HG03097 (cell line): ENCODE results near the gene CTSD.

ENCODE experiments used
- ATAC-seq: cut with Tn5 transposase; IDR thresholded peaks from one replicate; pipeline ENCODE4 v1.9.1; 2021; ENCODE audit not compliant: unreplicated experiment, low FRiP score

CTSD gene

GRCh38 chr11:1732418-1733008 is 31.2 kb downstream of the CTSD start:
- ATAC-seq, result no peak

GRCh38 chr11:1731451-1732059 is 32.2 kb downstream of the CTSD start:
- no peak for ATAC-seq

- no peak for ATAC-seq
Measured at GRCh38 chr11:1730059-1730629, 33.6 kb downstream of the CTSD start.

GRCh38 chr11:1729692-1730011 is 34.1 kb downstream of the CTSD start:
- no peak for ATAC-seq

DNA sequence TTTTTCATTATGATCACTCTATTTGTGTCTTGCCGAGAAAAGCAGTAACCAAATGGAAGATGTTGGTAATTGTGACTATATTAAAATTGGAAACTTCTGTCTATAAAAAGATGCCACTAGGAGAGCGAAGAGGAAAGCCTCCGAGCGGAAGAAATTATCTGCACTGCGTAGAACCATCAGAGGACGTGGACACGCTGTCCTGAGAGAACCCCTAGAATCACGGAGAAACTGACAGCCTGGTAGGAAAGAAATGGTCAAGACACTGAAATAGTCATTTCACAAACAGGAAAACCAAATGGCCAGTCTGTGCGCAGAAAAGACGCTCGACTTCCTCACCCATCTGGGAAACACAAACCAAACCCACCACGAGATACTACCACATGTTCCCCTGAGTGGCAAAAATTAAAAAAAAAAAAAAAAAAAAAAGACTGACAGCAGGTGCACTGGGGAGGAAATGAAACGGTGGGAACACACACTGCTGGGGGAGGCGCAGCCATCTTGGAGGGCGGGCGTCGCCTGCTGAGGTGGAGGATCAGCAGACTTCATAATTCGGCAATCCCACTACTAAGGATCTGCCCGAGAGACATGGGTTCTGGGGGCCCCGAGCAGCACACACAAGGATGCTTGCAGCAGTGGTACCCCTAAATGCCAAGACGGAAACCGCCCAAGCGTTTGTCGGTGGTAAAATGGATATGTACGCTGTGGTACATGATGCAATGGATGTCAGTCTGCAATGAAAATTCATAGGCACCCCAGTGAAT is 34.6 kb downstream of the CTSD start:
- ATAC-seq, result no peak

DNA sequence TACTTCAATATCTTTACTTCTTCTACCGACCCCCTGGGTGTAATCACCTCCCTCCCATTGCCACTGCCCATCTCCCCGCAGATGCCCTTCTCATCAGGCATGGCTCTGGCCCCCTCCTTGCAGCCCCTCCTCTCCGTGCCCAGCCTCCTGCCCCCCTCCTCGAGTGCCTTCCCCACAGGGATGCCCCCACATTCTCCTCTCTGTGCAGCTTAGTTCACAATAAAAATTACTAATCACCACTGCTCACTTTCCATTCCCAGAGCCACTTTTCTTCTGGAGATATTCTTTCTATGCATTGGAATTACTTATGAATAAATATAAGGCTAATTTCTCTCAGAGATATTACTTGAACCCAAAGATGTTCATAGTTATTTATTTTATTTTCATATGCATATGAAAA is 35.4 kb downstream of the CTSD start:
- no peak for ATAC-seq

GRCh38 chr11:1727861-1728260 is 35.9 kb downstream of the CTSD start:
- no peak for ATAC-seq

DNA sequence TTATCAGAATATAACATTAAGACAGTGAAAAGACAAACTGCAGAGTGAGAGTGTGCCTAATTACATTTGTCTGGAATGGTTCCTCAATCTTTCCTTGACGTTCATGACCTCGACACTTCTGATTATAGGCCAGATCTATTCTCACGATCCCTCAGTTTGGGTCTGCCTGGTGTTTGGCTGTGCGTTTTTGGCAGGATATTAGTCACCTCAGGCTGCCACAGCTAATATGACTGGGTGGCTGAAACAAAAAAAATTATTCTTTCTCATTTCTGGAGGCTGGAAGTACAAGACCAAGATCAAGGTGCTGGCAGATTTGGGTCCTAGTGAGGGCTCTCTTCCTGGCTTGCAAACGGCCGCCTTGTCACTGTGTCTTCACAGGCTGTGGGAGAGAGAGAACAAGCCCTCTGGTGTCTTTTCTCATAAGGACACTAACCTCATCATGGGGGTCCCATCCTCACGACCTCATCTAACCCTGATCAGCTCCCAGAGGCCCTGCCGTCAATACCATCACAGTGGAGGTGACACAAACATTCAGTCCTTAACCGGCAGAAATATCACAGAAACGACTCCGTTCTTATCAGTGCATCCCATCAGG is 36.5 kb downstream of the CTSD start:
- no peak for ATAC-seq

- ATAC-seq, result no peak
Measured at GRCh38 chr11:1719781-1720180, 43.9 kb downstream of the CTSD start.

- ATAC-seq, result no peak
Measured at GRCh38 chr11:1718326-1718725, 45.4 kb downstream of the CTSD start.

GRCh38 chr11:1717745-1718144 is 46.0 kb downstream of the CTSD start:
- no peak for ATAC-seq

DNA sequence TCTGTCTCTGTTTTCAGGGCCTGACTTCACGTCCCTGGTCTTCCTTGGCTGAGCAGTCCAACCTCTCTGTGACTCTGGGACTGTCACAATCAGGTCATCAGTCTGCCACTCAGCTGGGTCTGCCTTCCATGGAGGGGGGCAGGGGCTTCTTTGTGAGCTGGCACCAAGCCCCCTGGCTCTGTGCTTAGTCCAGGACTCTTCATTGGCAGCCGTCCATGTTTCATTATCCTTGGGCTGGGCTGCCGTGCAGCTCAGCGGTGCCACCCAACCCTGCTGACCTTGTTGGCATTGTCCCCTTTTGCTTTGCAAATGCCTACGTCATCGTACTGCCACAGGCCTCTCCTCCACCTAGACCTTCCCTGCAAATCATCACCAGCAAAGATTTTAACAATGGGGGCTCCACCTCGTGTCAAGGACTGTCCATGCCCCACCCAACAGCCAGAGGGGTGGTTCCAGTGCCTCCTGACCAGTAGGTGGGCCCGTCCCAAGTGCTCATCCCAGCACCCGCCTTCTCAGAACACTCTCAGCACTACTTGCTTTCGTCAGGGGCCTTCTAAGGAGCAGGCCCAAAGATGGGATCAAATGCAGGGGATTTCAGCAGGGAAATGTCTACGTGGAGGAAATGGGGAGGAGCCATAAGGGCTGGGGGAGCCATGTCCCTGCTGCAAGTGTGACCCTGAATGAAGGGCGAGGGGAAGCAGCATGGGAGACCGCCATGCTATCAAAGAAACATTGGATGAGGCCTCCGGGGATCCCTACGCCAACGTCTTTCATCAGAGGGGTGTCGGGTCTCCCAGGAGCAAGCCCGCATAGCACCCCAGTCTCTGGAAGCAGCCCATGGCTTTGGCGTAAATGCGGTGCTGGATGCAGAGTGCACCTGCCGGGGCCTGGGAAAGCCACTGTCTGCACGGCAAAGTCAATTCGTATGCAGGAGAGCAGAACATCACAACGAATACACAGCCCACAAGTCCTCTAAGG is 48.5 kb downstream of the CTSD start:
- no peak for ATAC-seq

DNA sequence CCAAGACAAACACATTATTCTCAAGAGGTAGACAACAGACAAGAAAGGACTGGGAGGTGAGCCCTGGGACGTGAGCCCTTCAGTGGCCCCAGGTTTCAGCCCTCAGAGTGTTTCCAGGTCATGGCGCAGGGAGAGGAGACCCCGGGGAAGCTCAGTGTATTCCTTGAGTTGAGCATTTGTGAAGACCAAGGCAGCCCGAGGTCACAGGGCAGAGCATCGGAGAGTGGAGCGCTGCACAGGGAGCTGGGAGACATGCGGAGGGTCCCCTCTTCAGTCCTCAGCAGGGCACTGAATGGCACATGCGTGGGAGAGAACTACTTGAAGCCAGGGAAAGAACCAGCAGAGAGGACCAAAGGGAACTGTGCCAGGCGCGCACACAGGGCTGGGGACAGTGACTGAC is 55.0 kb downstream of the CTSD start:
- ATAC-seq, result no peak

DNA sequence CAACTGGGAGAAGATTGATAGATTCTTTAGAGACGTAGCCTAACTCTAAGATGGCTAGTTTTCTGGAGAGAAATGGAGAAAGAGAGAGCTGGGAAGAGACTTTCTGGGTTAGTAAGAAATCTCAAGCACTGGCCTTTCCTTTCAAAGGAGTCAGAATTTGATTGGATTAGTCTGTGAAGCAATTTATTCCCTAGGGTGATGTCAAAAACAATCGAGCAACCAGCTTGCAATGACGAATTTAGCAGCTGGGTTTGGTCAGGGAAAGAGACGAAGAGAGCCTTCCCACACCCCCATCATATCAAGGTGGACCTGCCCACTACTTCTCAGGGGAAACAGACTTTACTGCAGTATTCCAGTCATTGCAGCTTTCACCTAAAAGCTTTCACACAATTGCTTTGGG is 56.0 kb downstream of the CTSD start:
- ATAC-seq, result no peak

- ATAC-seq, result no peak
Measured at GRCh38 chr11:1706634-1707400, 56.9 kb downstream of the CTSD start.

DNA sequence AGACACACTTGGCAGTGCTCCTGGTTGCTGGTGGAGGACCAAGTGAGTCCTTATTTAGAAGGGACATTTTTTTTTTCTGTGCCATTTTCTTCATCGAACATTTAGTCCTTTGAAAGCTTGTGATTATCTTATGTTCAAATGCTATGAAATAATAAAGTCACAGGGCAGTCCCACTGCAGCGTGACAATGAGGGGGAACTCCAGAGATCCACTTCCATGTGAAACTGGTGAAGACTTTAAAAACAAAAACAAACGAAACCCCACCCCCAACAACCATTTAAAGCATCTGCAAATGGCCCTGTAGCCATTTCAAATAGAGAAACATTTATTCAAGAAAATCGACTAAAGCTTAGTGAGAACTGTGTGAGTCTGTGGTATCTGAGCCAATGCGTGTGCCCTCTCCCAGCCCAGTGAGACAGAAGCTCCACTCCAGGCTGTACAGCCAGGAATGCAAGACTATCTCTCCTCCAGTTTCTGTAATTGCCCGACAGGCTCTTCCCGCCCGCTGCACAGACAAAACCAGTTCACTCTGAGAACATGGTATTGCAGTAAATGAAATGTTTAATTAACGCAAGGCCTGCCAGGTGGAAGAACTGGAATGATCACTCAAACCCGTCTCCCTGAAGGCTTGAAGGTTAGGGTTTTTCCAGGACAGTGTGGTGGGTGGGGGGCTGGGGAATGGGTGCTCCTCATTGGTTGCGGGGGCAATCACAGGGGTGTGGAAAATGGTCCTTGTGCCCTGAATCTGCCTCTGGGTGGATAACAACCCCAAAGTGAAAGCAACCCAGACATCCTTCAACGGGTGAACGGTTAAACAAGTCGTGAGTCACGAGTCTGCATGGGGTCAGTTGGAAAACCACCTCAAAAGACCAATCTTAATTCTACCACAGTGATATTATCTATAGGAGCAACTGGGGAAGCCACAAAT is 58.3 kb downstream of the CTSD start:
- no peak for ATAC-seq

DNA sequence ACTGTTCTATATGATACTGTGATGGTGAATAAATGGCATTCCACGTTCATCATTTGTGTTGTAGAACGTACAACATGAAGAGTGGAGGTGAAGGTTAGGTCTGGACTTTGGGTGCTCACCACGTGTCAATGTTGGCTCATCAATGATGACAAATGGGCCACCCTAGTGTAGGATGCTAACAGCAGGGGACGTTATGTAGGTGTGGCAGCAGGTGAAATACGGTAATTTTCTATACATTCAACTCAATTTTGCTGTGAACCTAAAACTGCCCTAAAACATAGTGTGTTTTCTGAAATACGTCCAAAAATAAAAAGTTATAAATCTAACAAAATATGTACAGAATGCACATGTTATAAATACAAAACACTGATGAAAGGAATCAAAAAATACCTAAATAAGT is 60.6 kb downstream of the CTSD start:
- no peak for ATAC-seq
